Stomach (tissue), 4 donors: ENCODE measurements around the gene S100A7.

Source experiments
- CTCF ChIP-seq, 7 experiments: fragments of 450-650 bp in 4 of 7; fragments of 200-600 bp in 3 of 7; sonication (generic) in 3 of 7; IDR thresholded peaks; one replicate each; pipeline ENCODE4 v1.5.1; 2016 to 2019; ENCODE audit warnings: antibody characterized with exemption in 7 of 7, control low read depth in 2 of 7, mild to moderate bottlenecking in 1 of 7
- EP300 ChIP-seq: sonication (generic); formaldehyde crosslinking; IDR thresholded peaks from one replicate; pipeline ENCODE4 v1.6.1; 2017; ENCODE audit warnings: antibody characterized with exemption
- POLR2A ChIP-seq, 4 donors: fragments of 450-650 bp; IDR thresholded peaks; one replicate each; pipeline ENCODE4 v1.6.1; 2016; ENCODE audit warnings: antibody characterized with exemption in 4 of 4, control low read depth in 2 of 4, mild to moderate bottlenecking in 1 of 4, moderate library complexity in 1 of 4
- POLR2AphosphoS5 ChIP-seq, 3 donors: sonication (generic); formaldehyde crosslinking; IDR thresholded peaks; one replicate each; pipeline ENCODE4 v1.6.1; 2016; ENCODE audit warnings: antibody characterized with exemption in 3 of 3

GRCh38 chr1:153475282-153475681 is 14.8 kb upstream of the S100A7 start:
- TF ChIP-seq EP300 (no peak), CTCF (IDR thresholded peaks at IDR 0.05) (no peak), POLR2AphosphoS5 (IDR thresholded peaks at IDR 0.05) (no peak), POLR2A (IDR thresholded peaks at IDR 0.05) (no peak)
